Limb (tissue), 2 donors: ENCODE results near the gene SKIC8.

Experiments used
- DNase-seq, 2 donors: peaks; one replicate each; pipeline ENCODE4 v3.0.0-alpha.2; 2016; ENCODE audit errors: extremely low spot score in 2 of 2

The SKIC8 gene

GRCh38 chr15:78299101-78299930, at the start of gene SKIC8:
Gene SKIC8, minus strand, starts transcription at chr15:78299609. Its CDS starts 3,923 bp downstream, at chr15:78295686.
- peak; percentile 95 to 96 for DNase-seq

- DNase-seq = peak in 1 of 2 donors; percentile 50
Measured at GRCh38 chr15:78347586-78348543, 48.5 kb upstream of the SKIC8 start.

- no peak for DNase-seq
Measured at GRCh38 chr15:78345396-78346125, 46.2 kb upstream of the SKIC8 start.

- no peak for DNase-seq
Measured at GRCh38 chr15:78343276-78344060, 44.1 kb upstream of the SKIC8 start.

GRCh38 chr15:78342021-78342420, 42.6 kb upstream of the SKIC8 start:
- peak in 1 of 2 donors; percentile 35 for DNase-seq

GRCh38 chr15:78341057-78341987, 41.9 kb upstream of the SKIC8 start:
- DNase-seq = peak in 1 of 2 donors; percentile 59

GRCh38 chr15:78340231-78341056, 41.0 kb upstream of the SKIC8 start, which contains the start of gene CRABP1:
Gene CRABP1, plus strand, starts transcription at chr15:78340353. Its CDS starts 76 bp downstream, at chr15:78340429.
- no peak for DNase-seq

GRCh38 chr15:78339559-78339958, 40.1 kb upstream of the SKIC8 start:
- no peak for DNase-seq

- no peak for DNase-seq
Measured at GRCh38 chr15:78338781-78339180, 39.4 kb upstream of the SKIC8 start.

- no peak for DNase-seq
Measured at GRCh38 chr15:78335985-78336384, 36.6 kb upstream of the SKIC8 start.

- DNase-seq = no peak
Measured at GRCh38 chr15:78334845-78335244, 35.4 kb upstream of the SKIC8 start.

GRCh38 chr15:78329625-78330024, 30.2 kb upstream of the SKIC8 start:
- DNase-seq = no peak

- DNase-seq = no peak
Measured at GRCh38 chr15:78327466-78327865, 28.1 kb upstream of the SKIC8 start.

GRCh38 chr15:78325092-78325843, 25.9 kb upstream of the SKIC8 start:
- no peak for DNase-seq

GRCh38 chr15:78324144-78324543, 24.7 kb upstream of the SKIC8 start:
- no peak for DNase-seq

- DNase-seq = no peak
Measured at GRCh38 chr15:78323693-78324092, 24.3 kb upstream of the SKIC8 start.

GRCh38 chr15:78322724-78323521, 23.5 kb upstream of the SKIC8 start:
- peak in 1 of 2 donors; percentile 59 for DNase-seq
